GM12801 (cell line): Measurements from ENCODE around the gene HEG1.

ENCODE experiments used
- CTCF ChIP-seq: IDR thresholded peaks from one replicate; pipeline ENCODE4 v1.5.1; 2011; ENCODE audit warnings: control low read depth; ENCODE audit not compliant: insufficient read length; ENCODE audit errors: extremely low read depth

HEG1 gene

GRCh38 chr3:125032683-125033082, 23.1 kb downstream of the HEG1 start:
- no peak for TF ChIP-seq CTCF

DNA sequence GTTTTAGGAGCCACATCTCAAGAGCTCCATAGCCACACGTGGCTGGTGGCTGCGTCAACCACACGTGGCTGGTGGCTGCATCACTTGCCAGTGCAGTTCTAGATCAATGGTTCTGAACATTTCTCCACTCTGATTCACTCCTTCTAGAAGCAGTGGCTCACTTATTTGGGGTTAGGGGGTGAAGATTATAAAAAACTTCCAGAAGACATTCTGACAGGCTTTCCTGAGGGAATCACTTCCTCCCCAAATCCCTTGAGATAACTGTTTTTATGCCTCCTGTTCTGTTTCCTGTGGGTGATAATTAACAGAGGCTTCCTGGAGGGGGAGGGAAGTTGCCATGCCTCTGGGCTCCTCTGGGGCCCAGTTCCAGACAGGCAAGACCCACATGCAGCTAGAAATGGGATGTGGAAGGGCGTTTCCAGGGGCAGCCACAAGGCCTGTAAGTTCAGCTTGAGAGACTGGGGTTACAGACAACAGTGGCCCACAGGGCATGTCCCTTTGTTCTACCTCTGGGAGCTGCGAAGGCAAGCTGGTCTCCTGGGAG, 23.6 kb downstream of the HEG1 start:
- no peak for TF ChIP-seq CTCF

DNA sequence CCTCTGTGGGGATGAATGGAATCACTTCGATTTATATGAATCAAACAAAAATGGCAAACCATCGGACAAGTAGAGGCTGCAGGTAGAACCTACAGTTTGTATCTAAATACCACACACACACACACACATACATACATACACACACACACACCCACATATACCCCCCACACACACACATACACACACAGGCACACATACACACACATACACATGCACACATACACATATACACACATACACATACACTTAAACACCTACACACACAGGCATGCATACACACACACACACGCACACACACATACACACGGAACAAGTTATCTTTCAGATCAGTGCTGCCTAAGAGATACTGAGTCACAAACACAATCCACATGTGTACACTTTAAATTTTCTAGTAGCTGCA, 24.3 kb downstream of the HEG1 start:
- no peak for TF ChIP-seq CTCF

DNA sequence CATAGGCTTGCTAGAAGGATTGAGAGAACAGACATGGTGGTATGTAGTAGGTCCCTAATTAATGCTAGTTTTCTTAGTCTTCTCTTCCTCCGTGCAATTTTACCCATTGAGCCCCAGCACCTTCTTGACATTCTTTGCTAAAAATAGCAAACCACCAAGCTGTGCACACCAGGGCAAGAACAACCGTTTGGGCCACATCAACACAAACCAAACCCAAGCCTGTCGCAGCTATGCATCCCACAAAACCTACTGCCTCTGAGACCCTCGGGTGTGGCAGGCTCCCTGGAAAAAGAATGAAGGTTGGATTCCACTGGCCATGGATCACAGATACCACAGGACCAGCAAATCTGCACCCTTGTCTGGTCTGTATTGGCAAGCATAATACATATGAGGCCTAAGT, 27.1 kb downstream of the HEG1 start:
- TF ChIP-seq CTCF: no peak

DNA sequence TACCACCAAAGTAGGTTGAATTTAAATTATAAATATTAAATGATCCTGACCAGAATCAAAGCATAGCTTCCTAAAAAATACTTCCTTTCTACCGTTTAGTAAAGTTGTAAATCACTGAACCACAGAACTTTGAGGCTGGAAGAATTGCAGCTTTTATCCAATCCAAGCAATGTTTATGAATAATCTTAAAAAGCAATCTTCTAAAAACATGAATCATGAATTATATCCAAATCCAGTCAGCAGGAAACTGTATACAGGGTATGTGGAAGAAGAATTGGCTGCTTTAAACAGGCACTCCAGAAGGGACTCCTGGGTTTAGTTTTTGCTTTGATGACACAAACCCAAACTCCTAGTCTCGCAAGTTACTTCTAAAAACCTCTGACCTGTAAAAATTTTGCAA, 30.2 kb downstream of the HEG1 start:
- TF ChIP-seq CTCF: no peak

DNA sequence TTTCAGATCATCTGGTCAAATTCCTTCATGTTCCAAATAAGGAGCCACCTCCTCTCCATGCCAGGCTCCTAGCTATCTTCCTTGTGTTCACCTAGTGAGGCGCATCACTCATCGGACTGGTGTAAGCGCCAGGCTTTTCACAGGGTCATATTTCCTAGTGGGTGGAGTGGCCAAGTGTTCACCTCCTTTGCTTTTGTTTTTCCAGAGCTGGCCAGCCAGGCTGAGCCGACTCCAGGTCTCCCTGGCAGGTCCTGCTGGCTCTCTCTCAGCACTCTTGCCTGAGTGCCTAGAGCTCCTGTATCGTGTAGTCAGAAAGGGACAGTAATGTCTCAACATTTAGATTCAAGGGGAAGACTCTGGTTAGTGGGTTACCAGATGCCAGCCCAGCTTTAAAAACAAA, 31.0 kb downstream of the HEG1 start:
- no peak for TF ChIP-seq CTCF

DNA sequence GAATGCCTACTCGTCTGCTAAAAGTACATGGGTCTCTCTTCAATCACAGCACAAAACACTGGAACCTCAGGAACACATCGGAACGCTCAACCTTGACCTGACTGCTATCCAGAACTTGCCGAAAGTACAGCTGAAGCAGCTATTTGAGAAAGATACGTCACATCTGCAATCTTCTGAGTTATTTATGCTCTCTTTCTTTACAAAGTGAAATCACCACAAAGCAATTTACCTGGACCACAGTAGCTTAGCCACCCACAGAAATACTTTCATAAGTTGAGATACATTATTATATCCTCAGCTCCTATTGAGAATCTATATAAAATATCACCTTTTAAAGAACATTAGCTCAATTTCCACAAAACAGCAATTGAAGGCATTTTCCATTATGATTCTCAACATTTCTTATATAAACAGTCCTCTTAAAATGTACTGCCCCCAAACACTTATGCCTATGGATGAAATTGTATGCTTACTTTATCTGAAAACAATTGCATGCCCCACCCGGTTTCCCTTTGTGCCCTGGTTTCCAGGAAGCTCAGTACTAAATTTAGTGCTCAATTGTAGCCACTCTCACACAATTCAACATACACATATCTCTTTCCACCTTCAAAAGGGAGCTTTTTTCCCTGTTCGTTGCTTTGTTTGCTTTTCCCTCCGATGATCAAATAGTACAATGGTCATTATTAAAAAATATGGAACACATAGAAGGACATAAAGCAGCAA, 31.8 kb downstream of the HEG1 start:
- TF ChIP-seq CTCF: no peak
